AG04450 (cell line): ENCODE data around the gene SAXO2. TPM values are rescaled to one million over a fixed set of nuclear protein-coding genes. Genes with fewer than 3 reads are reported as not detected.
"Not testable (repeated sequence)": the region's sequence is repeated elsewhere in the genome, so short reads cannot be mapped to it uniquely, and the experiment has no call there.

ENCODE experiments used
- CTCF ChIA-PET: fragments of 300-600, 350-600 bp; formaldehyde crosslinking; extraction: SDS; loops from one replicate; lab custom pipeline; 2022; ENCODE audit warnings: antibody characterized with exemption, inconsistent platforms; lab: Charles Lee
- POLR2A ChIA-PET: fragments of 350-600 bp; formaldehyde crosslinking; extraction: SDS; loops from one replicate; lab custom pipeline; 2021; ENCODE audit warnings: antibody characterized with exemption, inconsistent platforms; lab: Yijun Ruan, JAX
- DNase-seq: peaks from one replicate; pipeline ENCODE4 v3.0.0-alpha.2; 2011; ENCODE audit warnings: low read depth, low spot score
- H3K27ac ChIP-seq: one replicate; pipeline ENCODE4 v1.5.1; 2012; ENCODE audit warnings: low read depth, low read length, control low read depth
- H3K27me3 ChIP-seq: one replicate; pipeline ENCODE4 v1.6.0; 2012; ENCODE audit warnings: low read length; ENCODE audit not compliant: control insufficient read depth, insufficient read depth
- H3K4me3 ChIP-seq: 2 replicates; pipeline ENCODE4 v1.5.1; 2011; ENCODE audit warnings: mild to moderate bottlenecking, low read depth, low read length, control low read depth
- H3K9me3 ChIP-seq: 2 replicates; pipeline ENCODE4 v1.5.1; 2012; ENCODE audit warnings: low read length; ENCODE audit not compliant: control insufficient read depth, insufficient read depth
- polyA plus RNA-seq: library from polyadenylated mRNA; depleted of rRNA; stranded (reverse); fragments of >200 nt; gene quantifications from 2 replicates; pipeline ENCODE4 v1.2.3, GENCODE V29; 2011
- TF ChIP-seq, protein P1 (sequence below): IDR thresholded peaks from 2 replicates; pipeline ENCODE4 v1.5.1; 2011; ENCODE audit warnings: low read depth, low read length, control low read depth, inconsistent platforms

Gene SAXO2
- polyA plus RNA-seq, 1 experiment: 3.6 TPM

DNA sequence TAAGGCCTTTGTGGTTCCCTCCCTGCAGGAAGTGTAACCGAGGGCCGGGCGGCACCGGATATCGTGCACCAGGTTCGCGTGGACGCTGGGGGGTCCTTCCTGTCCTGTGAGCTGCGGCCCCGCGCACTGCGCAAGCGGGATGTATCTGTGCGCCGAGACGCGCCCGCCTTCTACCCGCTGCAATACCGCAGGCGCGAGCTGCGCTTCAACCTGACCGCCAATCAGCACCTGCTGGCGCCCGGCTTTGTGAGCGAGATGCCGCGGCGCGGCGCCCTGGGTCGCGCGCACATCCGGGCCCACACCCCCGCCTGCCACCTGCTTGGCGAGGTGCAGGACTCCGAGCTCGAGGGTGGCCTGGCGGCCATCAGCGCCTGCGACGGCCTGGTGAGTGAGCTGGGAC lies 35.9 kb downstream of the SAXO2 start:
- ChIA-PET POLR2A (no interaction called here), CTCF (interaction anchor here (1.3 kb wide), 1 partner anchor 190 kb away, joined by 3 read pairs; no protein-coding TSS in a partner anchor)
- Histone ChIP-seq H3K27ac (no peak overlapping the region), H3K27me3 (peaks cover 5% of the 10 kb centered on the region), H3K4me3 (no peak overlapping the region), H3K9me3 (no peaks in the 10 kb centered on the region)
- TF ChIP-seq, protein P1, sequence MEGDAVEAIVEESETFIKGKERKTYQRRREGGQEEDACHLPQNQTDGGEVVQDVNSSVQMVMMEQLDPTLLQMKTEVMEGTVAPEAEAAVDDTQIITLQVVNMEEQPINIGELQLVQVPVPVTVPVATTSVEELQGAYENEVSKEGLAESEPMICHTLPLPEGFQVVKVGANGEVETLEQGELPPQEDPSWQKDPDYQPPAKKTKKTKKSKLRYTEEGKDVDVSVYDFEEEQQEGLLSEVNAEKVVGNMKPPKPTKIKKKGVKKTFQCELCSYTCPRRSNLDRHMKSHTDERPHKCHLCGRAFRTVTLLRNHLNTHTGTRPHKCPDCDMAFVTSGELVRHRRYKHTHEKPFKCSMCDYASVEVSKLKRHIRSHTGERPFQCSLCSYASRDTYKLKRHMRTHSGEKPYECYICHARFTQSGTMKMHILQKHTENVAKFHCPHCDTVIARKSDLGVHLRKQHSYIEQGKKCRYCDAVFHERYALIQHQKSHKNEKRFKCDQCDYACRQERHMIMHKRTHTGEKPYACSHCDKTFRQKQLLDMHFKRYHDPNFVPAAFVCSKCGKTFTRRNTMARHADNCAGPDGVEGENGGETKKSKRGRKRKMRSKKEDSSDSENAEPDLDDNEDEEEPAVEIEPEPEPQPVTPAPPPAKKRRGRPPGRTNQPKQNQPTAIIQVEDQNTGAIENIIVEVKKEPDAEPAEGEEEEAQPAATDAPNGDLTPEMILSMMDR: no peak
- no peak for DNase-seq

DNA sequence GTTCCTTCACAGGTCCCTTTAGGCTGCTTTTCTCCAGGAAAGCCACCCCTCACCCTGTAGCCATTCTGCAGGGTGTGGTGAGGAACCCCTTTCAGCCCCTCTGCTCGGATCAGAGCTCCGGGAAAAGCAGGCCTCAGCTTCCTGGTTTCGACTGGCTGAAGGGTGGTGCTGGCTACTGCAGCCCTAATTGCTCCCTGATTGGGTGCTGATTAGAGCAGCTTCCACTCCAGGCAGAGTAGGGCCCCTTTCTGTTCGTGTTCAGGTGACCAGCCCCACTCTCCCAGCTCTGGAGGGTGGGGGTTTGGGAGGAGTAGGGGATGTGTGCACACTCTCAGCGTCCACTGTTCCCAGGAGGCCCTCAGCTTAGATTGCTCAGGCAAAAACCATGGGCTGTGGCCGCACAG lies 36.9 kb downstream of the SAXO2 start:
- H3K9me3 ChIP-seq, DNase-seq, CTCF ChIA-PET, H3K4me3 ChIP-seq, POLR2A ChIA-PET, H3K27me3 ChIP-seq: not testable (repeated sequence)
- H3K27ac ChIP-seq: peak overlapping the region; percentile 11

DNA sequence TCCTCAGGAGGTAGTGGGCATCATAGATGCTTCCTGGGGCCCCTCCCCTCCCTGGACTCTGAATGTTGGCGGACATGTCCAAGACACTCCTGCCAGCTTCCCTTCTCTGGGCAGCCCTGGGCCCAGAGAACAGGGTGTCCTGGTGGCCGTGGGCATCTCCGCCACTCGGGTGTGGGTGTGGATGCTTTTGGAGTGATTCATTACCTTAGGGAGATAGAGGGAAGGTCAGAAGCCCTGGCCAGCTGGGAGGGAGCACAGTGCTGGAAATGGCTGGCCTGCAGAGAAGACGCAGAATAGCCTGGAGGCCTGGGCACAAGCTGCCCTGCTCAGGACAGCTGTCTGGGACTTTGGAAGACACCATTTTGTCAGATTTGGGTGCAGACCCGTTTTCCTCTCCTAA lies 37.7 kb downstream of the SAXO2 start:
- DNase-seq, H3K9me3 ChIP-seq, H3K4me3 ChIP-seq, H3K27me3 ChIP-seq, POLR2A ChIA-PET, CTCF ChIA-PET, H3K27ac ChIP-seq: not testable (repeated sequence)

DNA sequence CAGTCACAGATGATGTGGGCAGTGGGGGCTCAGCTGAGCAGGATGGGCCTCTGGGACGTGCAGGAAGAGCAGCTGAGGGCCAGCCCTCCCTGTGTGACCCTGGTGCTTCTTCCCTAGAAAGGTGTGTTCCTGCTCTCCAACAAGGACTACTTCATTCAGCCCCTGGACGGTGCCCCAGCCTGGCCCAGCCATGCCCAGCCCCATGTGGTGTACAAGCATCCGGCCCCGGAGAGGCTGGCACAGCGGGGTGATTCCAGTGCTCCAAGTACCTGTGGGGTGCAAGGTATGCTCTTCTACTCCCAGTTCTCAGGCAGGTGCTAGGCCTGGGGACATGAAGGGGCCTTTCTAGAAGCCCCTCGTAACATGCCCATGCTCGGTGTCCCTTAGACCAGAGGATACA lies 38.3 kb downstream of the SAXO2 start:
- no peak for DNase-seq
- Histone ChIP-seq H3K27me3 (peaks cover 5% of the 10 kb centered on the region), H3K27ac (no peak overlapping the region), H3K4me3 (no peak overlapping the region), H3K9me3 (no peaks in the 10 kb centered on the region)
- ChIA-PET POLR2A (no interaction called here), CTCF (no interaction called here)
- TF ChIP-seq, protein P1: no peak

DNA sequence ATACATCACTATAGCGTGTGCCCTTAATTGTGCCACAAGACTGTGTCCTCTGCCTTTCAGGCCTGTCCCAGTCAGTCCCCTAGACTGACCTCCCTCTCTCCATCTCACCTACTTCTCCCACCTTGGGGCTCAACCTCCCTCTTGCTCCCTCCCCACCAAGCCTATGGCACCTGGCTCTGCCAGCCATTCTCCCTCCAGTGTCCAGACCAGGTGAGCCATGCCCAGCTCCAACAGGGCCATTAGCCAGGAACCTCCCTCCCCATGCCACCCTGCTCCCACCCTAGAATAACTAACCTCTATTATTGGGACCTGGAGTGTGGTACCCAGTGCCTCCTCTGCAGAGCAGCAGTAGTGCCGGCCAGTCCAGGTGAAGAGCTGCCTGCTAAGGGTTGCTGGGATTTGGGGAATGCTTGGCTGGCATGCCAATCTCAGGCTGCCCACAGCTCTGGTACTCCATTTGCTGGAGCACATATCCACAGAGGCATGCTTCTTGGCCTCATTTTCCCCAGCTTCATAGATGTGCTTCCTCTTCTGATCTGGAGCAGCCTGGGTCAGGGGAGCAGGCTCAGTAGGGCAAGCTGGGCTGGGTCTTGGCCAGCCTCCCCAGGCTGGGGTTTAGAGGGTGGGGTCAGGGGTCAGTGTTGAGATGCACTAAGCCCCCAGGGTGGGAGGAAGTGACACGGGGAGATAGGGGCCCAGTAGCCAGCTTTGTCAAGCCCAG lies 38.8 kb downstream of the SAXO2 start:
- TF ChIP-seq, protein P1: no peak
- Histone ChIP-seq H3K9me3 (no peaks in the 10 kb centered on the region), H3K27me3 (peaks cover 5% of the 10 kb centered on the region), H3K27ac (no peak overlapping the region), H3K4me3 (no peak overlapping the region)
- POLR2A ChIA-PET: no interaction called here
- CTCF ChIA-PET: no interaction called here
- DNase-seq: no peak

DNA sequence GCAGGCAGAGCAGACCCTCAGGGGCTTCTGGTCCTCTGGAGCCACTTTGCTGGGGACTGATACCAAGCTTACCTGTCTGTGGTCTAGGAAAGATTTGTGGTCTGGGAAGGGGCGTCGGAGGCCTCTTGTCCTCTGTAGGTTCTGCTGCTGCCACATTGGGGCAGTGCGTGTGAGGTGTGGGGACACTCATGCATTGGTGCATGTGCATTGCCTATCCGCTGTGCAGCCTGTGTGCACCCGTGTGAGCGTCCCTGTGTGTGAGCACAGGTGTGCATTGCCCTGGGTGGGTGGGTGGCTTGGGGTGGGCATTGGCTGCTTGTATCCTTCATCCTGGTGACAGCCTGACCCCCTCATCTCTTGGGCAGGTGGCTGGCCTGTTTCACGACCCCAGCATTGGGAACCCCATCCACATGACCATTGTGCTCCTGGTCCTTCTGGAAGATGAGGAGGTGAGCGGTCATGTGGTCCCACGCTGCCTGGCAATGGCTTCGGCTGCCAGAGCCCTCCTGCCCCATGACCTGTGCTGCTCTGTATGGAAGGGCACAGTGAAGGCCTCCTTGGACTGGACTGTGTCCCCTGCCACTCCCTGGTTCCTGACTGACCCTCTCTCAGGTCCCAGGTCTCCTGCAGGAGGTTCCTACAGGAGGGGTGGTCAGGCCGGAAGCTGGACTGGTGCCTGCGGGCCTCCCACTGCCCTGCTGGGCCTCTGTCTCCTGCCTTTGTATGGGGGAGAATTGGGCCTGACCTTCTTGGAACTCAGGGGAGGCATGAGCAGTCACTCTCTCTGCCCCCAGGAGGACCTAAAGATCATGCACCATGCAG lies 41.5 kb downstream of the SAXO2 start:
- ChIA-PET POLR2A (no interaction called here), CTCF (interaction anchor here (0.6 kb wide), 1 partner anchor 519 kb away, joined by 6 read pairs; no protein-coding TSS in a partner anchor)
- TF ChIP-seq, protein P1: no peak

More for the DNA sequence above, 41.5 kb downstream of the SAXO2 start:
- Histone ChIP-seq H3K9me3 (no peaks in the 10 kb centered on the region), H3K4me3 (no peak overlapping the region), H3K27ac (no peak overlapping the region), H3K27me3 (peaks cover 9% of the 10 kb centered on the region)
- no peak for DNase-seq
